Activated gamma-delta T cell treated with Interleukin-2 at 50 U/mL for 16 hours (primary cell): ENCODE results near the gene HSD11B1L.

Source experiments
- DNase-seq: peaks from one replicate; pipeline ENCODE4 v3.0.0-alpha.2; 2020

The HSD11B1L gene

GRCh38 chr19:5667751-5668271 lies 13.0 kb upstream of the HSD11B1L start:
- DNase-seq = no peak

GRCh38 chr19:5669212-5669611 lies 11.6 kb upstream of the HSD11B1L start:
- DNase-seq = no peak

GRCh38 chr19:5671600-5671999 lies 9.2 kb upstream of the HSD11B1L start:
- no peak for DNase-seq

GRCh38 chr19:5672708-5673459 lies 7.9 kb upstream of the HSD11B1L start:
- DNase-seq = no peak

- no peak for DNase-seq
These were observed 7.1 kb upstream of the HSD11B1L start for GRCh38 chr19:5673752-5674151.

- DNase-seq = no peak
These were observed 6.1 kb upstream of the HSD11B1L start for GRCh38 chr19:5674714-5675113.

GRCh38 chr19:5676105-5676771 lies 4.6 kb upstream of the HSD11B1L start:
- DNase-seq = no peak

- no peak for DNase-seq
These were observed 4.1 kb upstream of the HSD11B1L start for GRCh38 chr19:5676772-5677105.

GRCh38 chr19:5677136-5677535 lies 3.7 kb upstream of the HSD11B1L start:
- no peak for DNase-seq

GRCh38 chr19:5677580-5677979 lies 3.2 kb upstream of the HSD11B1L start:
- DNase-seq = no peak

- DNase-seq = no peak
These were observed 2.6 kb upstream of the HSD11B1L start for GRCh38 chr19:5678071-5678718.

GRCh38 chr19:5679289-5680083 lies 1.3 kb upstream of the HSD11B1L start:
- DNase-seq = no peak

- no peak for DNase-seq
These were observed 767 bp upstream of the HSD11B1L start for GRCh38 chr19:5680084-5680436.

GRCh38 chr19:5681391-5682106 lies 722 bp downstream of the HSD11B1L start:
- no peak for DNase-seq

GRCh38 chr19:5682107-5682482 lies 1.3 kb downstream of the HSD11B1L start:
- no peak for DNase-seq

- DNase-seq = no peak
These were observed 2.5 kb downstream of the HSD11B1L start for GRCh38 chr19:5683177-5683886.

- DNase-seq = no peak
These were observed 4.0 kb downstream of the HSD11B1L start for GRCh38 chr19:5684694-5685430.

GRCh38 chr19:5686326-5686646 lies 5.5 kb downstream of the HSD11B1L start:
- no peak for DNase-seq

- peak; percentile 96 for DNase-seq
These were observed 6.0 kb downstream of the HSD11B1L start for GRCh38 chr19:5686647-5687359.

GRCh38 chr19:5687360-5688198 lies 6.8 kb downstream of the HSD11B1L start:
- no peak for DNase-seq
